HG03571 (cell line): ENCODE measurements around the gene KCNQ4.
A peak's percentile ranks its signal among the peaks of the same experiment; 100 is the strongest.

Experiments used
- ATAC-seq: cut with Tn5 transposase; IDR thresholded peaks from one replicate; pipeline ENCODE4 v1.9.1; 2021; ENCODE audit not compliant: unreplicated experiment

Gene KCNQ4

DNA sequence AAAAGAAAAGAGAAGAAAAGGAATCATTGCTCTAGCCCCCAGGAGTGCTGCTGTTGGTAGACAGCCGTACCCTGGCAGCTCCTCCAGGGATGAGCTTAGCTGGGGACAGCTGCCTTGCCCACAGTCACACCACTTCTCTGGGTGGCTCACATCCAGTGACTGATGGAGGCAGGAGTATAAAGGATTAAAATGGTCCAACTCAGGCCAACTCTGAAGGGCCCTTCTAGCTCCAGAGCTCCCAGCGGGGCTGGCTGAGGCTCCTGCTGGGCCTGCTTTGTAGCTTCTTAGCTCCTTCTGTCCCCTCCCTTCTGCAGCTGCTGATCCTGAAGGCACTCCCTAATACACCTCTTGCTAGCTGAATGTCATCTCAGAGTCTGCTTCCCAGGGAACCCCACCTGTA lies 74.2 kb downstream of the KCNQ4 start:
- no peak for ATAC-seq

DNA sequence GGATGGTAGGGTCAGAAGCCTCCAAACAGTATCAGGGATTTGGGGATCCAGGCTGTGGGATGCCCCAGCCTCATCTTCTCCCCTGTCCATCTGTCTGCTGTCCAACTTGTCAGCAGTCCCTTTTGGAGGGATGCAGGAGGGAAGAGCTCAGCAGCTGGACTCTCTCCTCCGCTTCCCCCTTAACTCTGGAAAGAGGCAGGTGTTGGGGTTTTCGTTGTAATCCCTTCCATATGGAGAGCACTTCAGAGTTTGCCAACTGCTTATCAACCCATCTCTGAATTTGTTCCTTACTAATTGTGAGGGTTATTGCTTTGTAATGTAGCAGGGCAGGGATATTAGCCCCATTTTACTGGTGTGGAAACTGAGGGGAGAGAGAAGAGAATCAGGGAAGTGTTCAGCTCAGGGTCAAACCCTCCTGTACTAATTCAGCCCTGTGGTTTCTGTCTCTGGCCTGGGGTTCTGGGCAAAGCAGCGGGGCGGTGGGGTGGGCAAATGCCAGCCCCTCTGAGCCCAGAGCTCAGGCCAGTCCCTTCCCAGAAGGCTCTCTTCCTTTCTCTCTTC lies 75.3 kb downstream of the KCNQ4 start:
- no peak for ATAC-seq

DNA sequence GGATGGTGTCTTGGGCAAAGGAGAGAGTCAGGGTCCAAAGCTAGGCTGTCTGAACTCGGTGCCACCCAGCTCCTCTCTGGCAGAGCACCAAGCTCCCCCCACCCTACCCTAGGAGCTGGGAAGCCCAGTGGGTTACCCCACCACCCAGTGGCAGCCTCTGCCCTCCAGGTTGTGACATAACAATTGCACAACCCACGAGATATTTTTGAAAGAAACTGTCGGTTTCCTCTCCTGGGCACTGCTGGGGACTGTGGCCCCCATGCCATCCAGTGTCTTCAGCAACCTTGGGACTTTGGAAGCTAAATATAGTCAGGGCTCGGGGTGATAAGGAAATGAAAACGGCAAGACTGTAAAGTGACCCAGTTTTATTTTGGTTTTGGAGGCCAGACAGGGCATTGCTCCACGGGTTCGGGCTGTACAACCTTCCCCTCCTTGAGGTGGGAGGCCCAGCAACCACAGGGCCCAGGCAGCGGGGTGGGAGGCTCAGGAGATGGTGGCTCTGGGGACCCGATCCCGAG lies 77.2 kb downstream of the KCNQ4 start:
- no peak for ATAC-seq

DNA sequence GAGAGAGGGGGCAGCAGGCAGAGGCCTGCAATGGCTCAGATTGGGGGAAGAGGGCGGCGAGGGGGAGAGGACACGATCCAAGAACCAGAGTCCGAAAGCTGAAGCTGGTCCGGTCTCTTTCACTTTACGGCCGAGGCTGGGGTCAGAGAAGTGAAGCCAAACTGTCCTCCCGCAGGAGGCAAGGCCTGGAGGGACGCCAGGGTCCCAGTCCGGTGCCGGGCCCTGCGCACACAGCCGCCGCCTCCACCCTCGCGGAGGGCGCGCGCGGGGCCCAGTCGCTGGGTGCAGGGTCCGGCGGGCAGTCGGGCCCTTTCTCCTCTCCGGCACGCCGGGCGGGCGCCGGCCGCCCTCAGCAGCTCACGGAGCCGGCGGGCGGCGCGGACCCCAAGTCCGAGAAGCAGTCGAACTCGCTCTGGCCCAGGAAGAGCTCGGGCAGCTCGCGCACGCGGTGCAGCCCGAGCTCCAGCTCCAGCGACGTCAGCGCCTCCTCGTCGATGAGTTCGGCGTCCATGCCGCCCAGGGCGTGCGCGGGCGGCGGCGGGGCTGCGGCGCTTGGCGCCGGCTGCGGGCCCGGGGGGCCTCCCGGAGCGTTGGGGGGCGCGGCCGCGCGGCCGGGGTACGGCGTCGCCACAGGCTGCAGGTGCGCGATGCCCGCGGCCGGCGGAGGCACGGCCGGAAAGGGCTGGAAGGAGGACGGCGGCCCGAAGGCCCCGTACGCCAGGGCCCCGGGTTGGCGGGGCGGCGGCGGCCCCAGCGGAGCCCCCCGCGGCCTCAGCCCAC lies 77.8 kb downstream of the KCNQ4 start:
- no peak for ATAC-seq

DNA sequence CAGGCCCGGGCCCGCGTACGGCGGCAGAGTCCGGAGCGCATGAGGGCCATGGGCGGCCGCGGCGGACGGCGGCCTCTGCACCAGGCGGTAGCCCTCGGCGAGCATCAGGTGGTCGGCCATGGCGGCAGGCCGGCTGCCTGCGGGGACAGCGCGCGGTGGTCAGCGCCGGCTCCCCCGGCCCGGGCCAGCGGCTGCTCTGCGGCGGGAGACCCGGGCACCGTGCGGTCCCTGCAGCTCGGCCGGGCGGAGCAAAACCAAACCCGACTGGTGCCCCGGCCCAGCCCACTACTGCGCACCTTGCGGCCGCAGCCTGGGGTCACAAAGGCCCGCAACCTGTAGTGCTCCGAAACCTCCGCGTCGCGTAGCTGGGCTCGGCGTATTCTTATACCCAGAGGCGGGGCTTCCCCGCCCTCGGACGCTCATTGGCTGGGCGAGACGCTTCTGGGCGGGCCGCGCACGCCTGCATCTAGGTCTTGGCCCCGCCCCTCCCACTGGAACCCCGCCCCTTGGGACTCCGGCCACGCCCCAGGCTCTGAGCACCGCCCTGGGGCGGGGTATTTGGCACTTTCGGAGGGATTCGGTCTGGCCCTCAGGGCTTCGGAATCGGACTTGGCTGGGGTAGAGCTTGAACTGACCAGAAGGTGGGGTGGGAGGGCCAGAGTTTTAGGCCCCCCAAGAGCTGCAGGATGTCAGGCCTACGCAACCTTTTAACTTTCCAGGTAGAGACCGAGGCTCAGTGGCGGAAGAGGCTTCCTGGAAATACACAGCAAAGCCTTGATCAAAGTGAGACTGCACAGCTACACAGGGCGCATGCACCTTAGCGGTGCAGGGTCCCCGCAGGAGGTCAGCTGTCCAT lies 78.6 kb downstream of the KCNQ4 start, which contains the start of gene CITED4:
TSS of gene CITED4 (minus strand) at position 356 of the 856 bp plus-strand sequence. CDS start at position 120, 236 bp downstream.
- peak; percentile 91 for ATAC-seq

DNA sequence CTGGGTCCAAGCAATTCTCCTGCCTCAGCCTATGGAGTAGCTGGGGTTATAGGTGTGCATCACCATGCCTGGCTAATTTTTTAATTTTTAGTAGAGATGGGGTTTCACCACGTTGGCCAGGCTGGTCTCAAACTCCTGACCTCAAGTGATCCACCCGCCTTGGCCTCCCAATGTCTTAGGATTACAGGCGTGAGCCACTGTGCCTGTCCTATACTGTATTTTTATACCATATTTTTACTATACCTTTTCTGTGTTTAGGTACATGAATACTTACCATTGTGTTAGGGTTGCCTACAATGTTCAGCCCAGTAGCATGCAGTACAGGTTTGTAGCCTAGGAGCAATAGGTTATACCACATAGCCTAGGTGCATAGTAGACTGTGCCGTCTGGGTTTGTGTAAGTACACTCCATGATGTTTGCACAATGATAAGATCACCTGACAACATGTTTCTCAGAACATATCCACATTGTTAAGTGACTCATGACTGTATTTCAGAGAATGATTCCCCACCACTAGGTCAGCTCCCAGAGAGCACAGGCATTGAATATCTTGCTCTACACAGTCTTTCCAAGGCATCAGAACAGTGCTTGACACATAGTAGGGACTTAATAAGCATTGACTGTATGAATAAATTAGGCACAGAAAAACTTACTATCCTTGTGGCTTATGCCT lies 84.6 kb downstream of the KCNQ4 start:
- no peak for ATAC-seq

DNA sequence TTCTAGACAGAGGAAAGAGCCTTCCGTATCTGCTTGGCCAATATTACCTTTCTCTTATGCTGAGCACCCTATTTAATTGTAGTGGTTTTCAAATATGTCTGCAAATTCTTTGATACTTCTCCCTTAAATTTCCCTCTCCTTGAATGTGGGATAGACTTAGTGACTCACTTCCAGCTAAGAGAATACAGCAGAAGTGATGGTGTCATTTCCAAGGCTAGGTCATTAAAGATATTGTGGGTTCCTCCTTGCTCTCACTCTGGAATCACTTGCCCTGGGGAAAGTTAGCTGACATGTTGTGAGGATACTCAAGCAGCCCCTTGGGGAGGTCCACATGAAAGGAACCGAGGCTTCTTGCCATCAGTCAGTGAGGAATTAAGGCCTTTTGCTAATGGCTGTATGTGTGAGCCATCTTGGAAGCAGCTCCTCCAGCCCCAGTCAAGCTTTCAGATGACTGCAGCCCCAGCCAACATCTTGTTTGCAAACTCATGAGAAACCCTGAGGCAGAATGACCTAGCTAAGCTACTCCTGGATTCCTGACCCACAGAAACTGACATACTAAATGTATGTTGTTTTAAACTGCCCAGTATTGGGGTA lies 86.6 kb downstream of the KCNQ4 start:
- no peak for ATAC-seq

DNA sequence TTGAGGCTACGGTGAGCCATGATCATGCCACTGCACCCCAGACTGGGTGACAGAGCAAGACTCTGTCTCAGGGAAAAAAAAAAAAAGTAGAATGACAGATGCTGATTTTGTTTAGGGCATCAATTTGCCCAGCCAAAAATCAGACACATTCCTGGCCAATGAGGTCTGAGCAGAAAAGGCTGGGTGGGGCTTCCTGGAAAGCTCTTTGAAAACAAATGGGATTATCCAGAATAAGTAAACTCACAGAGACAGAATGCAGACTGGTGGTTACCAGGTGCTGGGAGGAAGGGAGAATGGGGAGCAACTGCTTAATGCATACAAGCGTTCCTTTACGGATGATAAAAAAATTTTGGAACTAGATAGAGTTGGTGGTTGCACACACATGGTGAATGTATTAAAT lies 88.7 kb downstream of the KCNQ4 start:
- ATAC-seq: no peak

DNA sequence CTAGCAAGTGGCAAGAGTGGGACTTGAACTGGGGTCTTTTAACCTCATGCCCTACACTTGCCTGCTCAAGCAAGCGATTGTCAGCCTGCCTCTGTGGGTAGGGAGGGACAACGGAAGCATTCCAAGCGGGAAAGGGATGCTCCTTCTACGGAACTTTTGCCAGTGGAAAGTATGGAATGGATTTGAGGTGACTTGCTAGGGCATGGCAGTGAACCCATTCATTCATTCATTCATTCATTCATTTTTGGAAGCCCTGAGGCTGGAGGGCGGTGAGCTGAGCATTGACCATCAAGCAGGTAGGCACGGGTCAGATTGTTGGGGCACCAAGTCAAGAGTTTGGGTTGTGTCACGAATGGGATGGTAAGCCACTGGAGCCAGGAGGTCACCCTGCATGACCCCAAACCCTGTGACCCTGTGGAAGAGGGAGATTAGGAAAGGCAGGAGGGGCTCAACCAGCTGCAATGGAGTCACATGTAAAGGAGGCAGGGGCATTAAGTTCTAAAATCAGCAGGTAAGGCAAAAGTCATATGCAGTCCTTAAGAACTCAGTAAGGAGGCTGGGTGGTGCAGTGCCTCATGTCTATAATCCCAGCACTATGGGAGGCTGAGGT lies 90.4 kb downstream of the KCNQ4 start:
- no peak for ATAC-seq

DNA sequence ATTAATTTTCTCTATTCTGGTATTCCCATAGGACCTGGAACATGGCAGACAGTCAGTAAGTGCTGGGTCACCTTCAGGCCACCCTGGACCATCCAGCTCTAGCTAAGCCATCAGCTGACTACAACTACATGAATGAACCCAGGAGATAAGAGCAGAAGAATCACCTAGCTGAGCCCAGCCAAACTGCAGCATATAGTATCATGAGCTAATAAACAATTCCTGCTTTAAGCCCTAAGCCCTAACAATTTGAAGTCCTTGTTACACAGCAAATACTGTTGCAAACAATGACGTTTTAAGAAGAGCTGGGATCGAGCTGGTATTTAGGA lies 92.8 kb downstream of the KCNQ4 start:
- no peak for ATAC-seq

DNA sequence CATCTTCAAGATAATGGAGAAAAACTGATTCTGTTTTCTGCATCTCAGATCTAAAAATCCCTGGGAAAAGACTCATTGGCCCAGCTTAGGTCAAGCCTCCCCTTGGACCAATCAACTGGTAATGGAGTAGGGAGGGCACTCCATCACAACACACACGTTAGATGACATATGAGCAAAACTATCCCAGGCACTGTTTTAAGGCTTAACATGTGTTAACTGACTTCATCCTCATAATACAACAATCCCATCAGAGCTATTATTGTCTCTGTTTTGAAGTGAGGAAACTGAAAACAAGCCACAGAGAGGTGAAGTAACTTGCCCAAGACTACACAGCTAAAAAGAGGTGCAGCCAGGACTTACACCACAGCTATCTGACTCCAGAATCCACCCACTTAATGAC lies 93.3 kb downstream of the KCNQ4 start:
- no peak for ATAC-seq

DNA sequence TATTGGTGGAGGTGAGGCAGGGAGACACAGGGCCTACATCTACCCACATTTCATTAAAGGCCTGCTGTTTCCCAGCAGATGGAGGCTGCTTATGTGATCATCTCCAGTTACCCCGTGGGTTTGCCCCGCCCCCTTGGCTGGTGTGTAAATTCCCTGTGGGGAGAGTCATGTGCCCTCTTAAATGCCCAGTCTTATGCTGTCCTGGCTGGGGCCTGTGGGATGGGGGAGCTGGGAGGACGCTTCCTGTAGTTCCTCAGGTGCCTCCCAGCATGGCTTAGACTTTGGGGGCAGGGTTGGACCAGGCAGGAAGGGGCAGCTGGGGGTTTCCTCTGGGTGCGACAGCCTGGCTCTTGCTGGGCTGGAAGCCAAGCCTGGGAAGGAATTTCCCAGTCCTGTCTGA lies 94.1 kb downstream of the KCNQ4 start:
- ATAC-seq: no peak

DNA sequence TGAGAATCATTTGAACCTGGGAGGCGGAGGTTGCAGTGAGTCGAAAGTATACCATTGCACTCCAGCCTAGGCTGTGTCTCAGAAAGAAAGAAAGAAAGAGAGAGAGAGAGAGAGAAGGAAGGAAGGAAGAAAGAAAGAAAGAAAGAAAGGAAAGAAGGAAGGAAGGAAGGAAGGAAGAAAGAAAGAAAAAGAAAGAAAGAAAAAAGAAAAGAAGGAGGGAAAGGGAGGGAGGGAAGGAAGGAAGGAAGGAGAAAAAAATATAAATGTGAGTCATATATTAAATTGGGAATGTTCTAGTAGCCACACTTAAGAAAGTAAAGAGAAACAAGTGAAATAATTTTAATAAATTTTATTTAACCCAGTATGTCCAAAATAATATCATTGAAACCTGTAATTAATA lies 95.3 kb downstream of the KCNQ4 start:
- ATAC-seq: no peak

DNA sequence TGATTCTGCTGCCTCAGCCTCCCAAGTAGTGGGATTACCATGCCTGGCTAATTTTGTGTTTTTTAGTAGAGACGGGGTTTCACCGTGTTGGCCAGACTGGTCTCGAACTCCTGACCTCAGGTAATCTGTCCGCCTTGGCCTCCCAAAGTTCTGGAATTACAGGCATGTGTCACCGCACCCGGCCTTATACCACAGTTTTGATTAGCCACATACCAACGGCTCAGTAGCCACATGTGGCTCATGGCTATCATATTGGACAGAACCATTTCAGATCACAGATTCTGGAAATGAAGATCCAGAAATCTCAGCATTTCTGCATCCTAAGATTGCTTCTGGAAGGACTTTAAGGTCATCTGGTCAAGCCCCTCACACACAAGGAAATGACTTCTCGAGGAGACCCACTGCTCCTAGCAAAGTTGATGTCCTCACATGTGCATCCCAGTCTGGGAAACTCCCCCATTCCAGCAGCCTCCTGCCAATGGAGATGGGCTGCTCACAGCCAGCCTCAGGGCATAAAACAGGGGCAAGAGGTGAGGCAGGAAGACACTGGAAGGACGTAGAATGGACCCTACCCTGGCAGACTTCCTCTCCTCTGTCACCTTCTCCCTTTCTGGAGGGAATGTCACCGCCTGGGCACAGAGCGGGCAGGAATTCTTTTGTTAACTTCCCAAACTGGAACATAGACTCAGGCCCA lies 96.0 kb downstream of the KCNQ4 start:
- ATAC-seq: no peak

DNA sequence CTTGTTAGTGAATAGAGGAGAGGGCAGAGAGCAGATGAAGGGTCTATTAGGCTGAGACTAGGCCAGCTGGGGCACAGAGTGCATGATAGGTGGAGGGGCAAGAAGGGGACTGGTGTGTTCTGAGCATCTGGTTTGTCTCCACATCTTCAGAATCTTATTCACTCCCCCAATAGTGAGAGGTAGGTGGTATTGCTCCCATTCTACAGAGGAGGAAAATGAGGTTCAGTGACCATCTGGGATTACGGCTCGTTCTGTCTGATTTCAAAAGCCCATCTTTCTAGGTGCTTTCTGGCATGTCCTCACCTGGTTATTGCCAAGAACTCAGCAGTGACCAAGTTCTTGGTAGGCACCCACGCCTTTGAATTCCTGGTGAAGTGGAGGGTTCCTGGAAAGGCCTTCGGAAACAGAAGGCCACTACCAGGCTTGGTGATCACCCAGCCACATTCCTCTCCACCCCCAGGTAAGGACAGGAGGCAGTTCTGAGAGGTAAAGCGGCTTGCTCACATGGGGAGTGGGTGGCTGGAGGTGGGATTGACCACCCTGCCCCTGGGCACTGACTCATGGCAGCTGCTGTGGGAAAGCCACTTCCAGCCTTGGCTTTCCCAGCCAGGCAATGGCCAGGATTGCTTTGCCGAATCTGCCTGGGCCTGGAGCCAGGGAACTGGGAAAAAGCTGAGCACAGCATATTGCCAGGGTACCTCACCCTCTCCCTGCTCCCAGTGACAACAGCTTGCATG lies 97.4 kb downstream of the KCNQ4 start:
- no peak for ATAC-seq

DNA sequence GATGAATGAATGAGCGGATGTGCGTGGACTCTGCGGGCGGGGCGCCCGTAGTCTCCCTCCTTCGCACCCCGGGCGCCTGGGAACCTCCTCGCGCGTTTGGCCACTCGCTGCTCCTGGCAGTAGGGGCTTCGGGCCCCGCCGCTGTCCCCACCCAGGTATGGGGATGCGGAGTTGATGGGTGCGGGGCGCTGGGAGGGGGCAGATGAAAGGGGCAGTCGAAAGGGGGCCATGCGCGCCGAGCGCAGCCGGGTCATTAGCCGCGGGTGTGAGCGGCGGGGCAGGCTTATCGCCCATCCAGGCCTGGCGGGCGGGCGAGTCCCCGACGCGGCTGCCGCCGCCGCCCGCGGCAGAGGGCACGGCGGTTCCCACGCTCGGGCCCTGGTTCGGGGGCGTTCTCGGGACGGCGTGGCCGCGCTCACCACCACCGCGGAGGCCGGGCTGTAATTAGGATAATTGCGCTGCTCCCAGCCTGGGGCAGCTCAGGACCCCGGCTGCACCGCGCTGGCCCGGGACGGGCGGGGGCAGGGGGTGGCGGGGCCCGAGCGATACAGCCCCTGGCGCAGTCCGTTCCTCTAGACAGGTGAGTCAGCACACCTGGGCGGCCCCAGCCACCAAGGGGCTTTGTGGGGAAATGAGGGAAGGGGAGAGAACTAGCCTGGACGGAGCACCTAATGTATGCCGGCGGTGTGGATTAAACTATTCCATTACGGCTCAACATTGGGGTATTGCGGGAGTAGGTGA lies 100.6 kb downstream of the KCNQ4 start:
- no peak for ATAC-seq

DNA sequence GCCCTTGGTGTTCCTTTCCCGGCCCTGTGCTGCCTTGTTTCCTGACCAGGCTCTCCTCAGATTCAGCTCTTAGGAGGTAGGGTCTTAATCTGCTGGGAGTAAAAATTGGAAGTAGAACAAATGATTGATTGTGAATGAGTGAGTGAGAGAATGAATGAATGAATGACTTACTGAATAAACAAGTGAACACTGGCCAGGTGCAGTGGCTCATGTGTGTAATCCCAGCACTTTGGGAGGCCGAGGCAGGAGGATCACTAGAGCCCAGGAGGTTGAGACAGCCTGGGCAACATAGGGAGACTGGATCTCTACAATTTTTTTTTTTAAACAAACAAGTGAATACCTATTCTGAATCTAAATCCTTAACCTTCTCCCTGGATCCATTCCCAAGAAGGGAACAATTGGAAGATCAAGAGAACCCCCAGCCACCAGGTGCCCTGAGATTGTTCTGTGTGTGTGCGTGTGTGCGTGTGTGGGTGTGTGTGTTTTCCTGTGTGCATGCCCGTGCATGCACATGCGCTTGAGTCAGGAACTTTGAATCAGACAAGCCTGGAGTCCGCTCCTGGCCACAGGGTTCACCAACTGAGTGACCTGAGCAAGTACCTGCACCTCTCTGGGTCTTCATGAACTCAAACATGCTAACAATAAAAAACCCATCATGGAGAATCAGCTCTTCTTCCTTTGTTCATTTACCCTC lies 102.9 kb downstream of the KCNQ4 start:
- ATAC-seq: no peak

DNA sequence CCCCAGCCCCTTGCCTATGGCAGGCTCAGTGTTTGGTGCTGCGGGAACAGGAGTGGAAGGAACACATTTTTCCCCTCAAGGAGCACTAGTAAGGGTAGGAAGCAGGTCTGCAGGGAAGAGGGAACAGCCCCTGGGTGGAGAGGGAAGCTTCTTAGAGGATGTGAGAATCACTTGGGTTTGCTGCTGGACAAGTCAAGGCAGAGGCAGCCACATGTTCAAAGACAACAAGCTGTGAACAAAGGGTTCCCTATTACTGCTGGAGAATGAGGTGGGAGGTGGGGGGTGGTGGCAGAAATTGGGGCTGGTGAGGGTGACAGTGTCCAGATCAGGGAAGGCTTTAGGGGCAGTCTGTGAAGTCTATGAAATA lies 103.4 kb downstream of the KCNQ4 start:
- ATAC-seq: no peak
